Measurements from ENCODE around the gene QRICH1.

Gene QRICH1

GRCh38 chr3:49119439-49119838, 25.6 kb upstream of the QRICH1 start:
- DNase-seq, result no peak

DNA sequence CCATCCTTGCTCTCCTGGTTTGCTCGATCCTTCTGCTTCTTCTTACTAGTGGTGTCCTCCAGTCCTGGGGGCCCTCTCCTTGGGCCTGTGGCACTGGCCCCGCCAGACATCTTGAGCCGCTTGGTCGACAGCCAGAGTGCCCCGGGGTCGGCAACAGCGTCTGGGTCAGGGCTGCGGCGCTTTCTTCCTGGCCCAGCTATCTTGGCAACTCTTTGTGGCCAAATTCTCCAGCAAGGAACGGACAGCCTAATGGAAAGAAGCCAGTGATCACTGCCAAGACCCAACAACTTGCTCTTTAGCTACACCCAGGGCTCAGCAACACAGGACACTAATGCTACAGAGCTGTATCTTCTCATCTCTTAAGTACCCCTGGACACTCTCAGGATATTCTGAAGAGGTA, 25.2 kb upstream of the QRICH1 start:
- DNase-seq, result no peak

DNA sequence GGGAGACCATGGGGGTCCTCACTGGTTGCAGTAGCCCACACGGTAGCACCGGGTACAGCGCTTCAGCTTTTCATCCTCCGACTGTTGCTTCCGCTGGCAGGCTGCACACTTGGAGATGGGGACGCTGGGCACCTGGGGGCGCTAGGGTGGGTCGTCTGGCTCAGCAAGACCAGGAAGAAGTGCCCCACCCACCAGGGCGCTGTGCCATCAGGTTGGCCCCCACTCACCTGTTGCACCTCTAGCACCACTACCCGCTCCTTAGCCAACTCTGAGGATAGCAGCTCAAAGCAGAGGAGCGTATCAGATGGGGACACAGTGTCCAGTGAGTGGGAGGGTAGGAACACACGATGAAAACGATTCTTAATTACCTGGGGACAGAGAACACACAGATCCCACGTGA, 18.4 kb upstream of the QRICH1 start:
- DNase-seq, result no peak

DNA sequence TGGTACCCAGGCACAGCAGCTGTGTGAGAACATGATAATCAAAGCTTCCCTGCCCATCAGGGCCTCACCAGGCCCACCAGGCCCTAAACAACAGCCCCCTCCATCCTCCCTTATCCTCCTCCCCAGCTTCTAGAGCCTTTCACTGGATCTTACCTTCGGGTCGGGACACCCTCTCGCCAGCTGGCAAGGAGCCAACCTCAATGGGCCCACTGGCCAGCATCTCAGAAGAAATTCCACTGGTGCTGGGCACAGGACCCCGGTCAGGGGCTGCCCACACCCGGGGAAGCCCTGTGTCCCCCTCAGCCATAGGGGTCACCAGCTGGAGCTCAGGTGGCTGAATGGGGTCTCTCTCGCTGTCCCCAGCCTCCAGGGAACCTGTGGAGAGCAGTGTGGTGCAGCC, 17.5 kb upstream of the QRICH1 start:
- DNase-seq, result no peak

GRCh38 chr3:49110780-49111179, 16.9 kb upstream of the QRICH1 start:
- DNase-seq, result no peak

DNA sequence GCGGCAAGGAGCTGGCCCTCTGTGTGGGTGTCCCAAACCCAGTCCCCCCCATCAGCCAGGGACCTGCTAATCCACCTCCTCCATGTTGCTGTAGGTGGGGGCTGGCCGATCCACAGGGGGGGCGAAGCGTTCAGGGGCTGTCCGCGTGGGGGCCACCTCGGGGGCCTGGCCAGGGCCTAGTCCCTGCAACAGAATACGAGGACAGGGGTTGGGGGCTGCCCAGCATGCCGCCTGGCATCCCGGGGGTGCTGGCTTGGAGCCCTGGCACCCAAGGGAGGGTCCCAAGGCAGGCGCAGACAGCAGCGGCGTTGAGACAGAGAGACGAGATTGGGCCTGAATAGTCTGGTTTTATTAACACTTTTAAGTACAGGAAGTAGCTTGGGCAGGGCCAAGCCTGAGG, 14.5 kb upstream of the QRICH1 start:
- DNase-seq, result no peak

DNA sequence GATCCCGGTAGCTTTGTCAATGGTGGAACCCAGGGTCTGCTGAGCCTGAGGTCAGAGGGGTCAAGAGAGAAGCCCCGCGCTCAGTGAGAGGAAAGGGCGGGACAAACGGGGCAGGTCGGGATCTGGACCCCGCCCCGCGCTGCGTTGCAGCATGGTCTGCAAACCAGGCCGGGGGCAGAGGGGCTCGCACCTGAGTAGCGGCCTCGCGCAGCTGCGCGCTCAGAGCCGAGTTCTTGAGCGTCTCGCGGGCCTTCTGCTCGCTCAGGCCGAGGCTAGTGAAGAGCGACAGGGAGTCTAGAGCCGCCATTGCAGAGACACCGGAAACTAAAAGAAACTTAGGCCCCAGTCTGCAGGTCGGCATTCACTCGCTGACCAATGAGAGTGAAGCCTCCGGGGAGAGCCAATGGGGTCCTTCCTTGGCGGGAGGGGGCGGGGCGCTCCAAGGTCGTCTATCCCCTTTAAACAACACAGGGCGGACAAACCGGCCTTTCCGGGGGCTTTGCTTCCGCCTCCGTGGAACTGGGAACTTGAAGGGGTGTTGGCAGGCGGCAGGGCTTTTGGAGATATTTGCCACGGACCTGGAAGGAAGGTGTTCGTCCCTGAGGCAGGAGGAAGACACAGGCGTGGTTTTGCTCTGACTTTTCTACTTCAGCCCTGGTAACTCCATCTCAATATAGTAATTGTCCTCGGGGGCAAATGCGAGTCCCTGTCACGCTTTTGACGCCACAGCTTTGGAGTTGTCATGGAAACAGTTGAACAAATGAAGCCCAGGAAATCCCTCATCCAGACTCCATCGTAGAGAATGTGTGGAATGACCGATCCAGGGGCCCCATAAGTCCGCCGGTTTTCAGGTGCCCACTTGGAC, 10.8 kb upstream of the QRICH1 start, which contains the start of gene QARS1:
TSS of gene QARS1 (minus strand) at position 331 of the 865 bp plus-strand sequence. CDS start at position 307, 24 bp downstream.
- peak; percentile 94 to 95 for DNase-seq

GRCh38 chr3:49104052-49104426, 10.2 kb upstream of the QRICH1 start:
- DNase-seq, result no peak

DNA sequence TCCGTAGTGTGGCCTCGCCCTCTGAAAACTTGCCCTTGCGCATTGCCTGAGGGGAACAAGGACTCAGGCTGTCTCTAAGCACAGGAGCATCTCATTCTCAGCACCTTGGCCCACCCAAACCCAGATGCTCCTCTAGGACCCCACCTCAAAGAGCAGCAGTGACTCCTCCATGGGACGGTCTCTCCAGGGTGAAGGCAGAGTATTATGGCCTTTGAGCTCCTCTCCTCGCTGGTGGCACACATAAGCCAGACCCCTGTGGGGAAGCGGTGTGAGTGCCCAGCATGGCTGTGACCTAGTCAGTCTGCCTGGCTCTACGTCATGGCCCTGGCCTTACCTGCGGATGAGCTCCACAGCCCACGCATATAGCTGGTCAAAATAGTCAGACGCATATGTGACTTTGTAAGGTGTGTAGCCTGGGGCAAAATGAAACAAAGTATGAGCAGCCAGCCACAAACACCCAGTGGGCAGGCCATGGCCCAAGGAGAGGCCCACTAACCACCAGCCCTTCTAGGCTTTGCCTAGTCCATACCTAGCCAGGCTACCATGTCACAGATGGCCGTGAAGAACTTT, 6.3 kb upstream of the QRICH1 start:
- DNase-seq, result no peak

DNA sequence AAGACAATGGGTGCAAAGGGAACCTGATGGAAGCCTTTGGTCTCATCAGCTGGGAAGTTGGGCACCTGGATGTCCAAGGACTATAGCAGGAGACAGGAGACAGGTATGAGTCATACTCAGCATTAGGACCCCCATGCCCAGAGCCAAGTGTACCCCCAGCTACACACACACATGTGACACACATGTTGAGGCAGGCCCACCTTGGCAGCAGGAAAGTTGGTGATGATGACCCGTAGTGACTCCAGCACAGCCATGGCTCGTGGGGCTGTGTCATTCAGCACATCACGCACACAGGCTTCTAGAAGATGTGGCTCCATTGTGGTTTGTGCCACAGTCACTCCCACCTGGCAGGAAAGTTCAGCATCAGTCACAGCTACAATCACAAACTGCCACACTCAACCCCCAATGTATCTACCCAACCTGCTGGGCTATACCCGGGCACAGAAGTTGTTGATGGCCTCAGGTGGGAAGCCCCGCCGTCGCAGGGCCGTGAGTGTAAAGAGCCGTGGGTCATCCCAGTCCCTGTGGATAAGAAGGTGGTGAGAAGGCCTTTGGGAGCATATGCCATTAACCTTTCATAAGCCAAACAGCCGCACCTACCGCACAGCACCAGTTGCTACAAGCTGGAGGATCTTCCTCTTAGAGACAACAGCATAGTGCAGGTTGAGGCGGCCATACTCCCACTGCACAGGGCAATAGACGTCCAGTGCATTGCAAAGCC, 5.2 kb upstream of the QRICH1 start:
- no peak for DNase-seq

GRCh38 chr3:49098429-49098828, 4.6 kb upstream of the QRICH1 start:
- DNase-seq, result no peak

GRCh38 chr3:49092938-49093852, 676 bp downstream of the QRICH1 start:
- peak; percentile 51 to 56 for DNase-seq

GRCh38 chr3:49081429-49081828, 12.4 kb downstream of the QRICH1 start:
- DNase-seq, result no peak

DNA sequence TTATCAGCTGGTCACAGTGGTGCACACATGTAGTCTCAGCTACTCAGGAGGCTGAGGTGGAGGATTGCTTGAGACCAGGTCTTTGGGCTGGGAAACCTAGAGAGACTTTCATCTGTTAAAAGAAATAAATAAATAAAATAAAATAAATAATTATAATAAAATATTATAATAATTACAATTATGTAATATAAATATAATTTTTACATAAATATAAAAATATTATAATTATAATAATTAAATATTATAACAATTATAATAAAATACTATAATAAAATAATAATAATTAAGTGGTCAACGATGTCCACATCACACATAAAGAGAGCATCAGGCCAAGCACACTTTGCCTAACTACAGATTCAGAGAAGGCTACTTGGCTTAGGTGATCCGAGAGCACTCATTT, 14.6 kb downstream of the QRICH1 start:
- DNase-seq, result no peak

- DNase-seq, result no peak
Observed at GRCh38 chr3:49076646-49077045, 17.2 kb downstream of the QRICH1 start.

DNA sequence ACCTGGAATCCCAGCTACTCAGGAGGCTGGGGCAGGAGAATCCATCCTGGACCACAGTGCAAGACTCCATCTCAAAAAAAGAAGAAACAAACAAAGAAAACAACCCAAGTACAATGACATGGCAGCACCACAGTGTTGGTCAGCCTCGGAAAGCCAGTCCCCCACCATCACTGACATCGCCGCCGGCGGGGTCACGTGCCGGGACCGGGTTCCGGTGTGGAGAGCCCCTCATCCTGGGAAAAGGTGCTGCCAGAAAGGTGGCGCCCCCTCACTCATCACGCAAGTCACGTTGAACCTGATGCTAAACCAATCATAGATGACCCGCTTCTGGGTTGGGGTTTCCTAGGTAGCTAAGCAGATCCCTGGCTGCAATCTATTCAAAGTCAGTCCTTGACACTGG, 17.8 kb downstream of the QRICH1 start:
- no peak for DNase-seq

DNA sequence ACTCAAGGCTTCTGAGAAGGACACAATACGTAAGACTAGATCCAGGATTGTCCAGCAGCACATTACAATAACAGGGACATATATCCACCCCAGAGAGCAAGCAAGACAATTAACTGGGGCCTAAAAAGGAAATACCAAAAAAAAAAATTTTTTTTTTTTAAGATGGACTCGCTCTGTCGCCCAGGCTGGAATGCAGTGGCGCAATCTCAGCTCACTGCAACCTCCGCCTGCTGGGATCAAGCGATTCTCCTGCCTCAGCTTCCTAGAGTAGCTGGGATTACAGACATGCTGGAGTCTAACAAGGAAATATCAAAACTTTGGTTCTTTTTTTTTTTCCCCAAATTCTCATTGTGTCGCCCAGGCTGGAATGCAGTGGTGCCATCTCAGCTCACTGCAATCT, 35.9 kb downstream of the QRICH1 start:
- DNase-seq, result no peak

GRCh38 chr3:49057268-49057667, 36.6 kb downstream of the QRICH1 start:
- no peak for DNase-seq

DNA sequence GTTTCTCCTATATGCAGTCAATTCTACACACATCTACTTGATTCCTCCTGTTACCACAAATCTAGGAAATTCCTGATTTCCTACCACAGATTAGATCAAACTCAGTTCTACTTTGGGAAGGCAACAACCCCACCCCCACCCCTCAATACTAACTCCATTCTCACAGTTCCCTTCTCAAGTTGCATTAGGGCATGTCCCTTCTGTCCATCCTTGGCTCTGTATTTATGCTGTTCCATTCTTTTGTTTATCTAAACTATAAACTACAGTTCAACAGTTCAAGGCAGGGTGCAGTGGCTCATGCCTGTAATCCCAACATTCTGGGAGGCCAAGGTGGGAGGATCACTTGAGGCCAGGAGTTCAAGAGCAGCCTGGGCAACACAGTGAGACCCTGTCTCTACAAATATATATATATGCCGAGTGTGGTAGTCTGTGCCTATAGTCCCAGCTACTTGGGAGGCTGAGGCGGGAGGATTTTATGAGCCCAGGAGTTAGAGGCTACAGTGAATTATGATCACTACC, 39.5 kb downstream of the QRICH1 start:
- no peak for DNase-seq

- DNase-seq, result no peak
Observed at GRCh38 chr3:49053543-49053942, 40.3 kb downstream of the QRICH1 start.

GRCh38 chr3:49035281-49035680, 58.6 kb downstream of the QRICH1 start:
- no peak for DNase-seq

GRCh38 chr3:49034650-49035049, 59.2 kb downstream of the QRICH1 start:
- no peak for DNase-seq
